Measurements from ENCODE around the gene POMGNT2. TPM values are rescaled to one million over a fixed set of nuclear protein-coding genes. Genes with fewer than 3 reads are reported as not detected.

POMGNT2 gene
- total RNA-seq, 1 experiment from 2014 or later = 10.1 TPM

DNA sequence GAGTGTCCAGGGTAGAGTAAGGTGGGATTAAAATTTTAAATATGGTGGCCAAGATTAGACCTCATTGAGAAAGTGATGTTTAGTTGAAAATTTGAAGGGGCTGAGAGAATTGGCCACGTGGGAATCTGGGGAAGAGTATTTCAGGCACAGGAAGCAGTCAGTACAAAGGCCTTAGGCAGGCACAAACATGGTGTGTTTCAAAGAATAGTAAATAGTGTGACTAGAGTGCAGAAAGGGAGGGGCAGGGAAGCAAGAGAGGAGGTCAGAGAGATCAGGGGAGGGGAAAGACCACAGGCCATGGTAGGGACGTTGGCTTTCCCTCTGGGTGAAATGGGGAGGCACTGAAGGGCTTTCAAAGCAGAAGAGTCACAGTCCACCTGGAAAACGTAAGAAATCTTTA is 36.6 kb upstream of the POMGNT2 start:
- POLR2A ChIA-PET = no interaction called here
- H3K4me1 ChIP-seq (ENCODE audit: control insufficient read depth, insufficient read depth, low read length) = no peaks in the 10 kb centered on the region
- intact Hi-C loops (cut with micrococcal nuclease; ENCODE audit: unreplicated experiment) = no loop called here
- H3K36me3 ChIP-seq (ENCODE audit: control insufficient read depth, insufficient read depth, low read length) = no peaks in the 10 kb centered on the region
- DNase-seq (ENCODE audit: low read depth, low spot score) (no peak), ATAC-seq (no peak)
- H3K4me3 ChIP-seq (ENCODE audit: low read depth in 2 of 2, low read length in 2 of 2) = no peak overlapping the region
- in situ Hi-C loops (cut with HindIII; ENCODE audit: low pct_unique_long_range_greater_than_20kb, low sequenced_read_pairs) = no loop called here
- CTCF ChIA-PET = no interaction called here
- 0 out of 2 replicates have a peak, but pooled peaks cover 2% of the 10 kb centered on the region for H3K27me3 ChIP-seq (ENCODE audit: control insufficient read depth, insufficient read depth, low read length)
- TF ChIP-seq POLR2AphosphoS5 (IDR thresholded peaks at IDR 0.05; ENCODE audit: low read depth, low read length) = no peak
- no peak for TF ChIP-seq TCF7L2 (IDR thresholded peaks at IDR 0.05; ENCODE audit: low read depth, low read length)
- TF ChIP-seq, protein P1, sequence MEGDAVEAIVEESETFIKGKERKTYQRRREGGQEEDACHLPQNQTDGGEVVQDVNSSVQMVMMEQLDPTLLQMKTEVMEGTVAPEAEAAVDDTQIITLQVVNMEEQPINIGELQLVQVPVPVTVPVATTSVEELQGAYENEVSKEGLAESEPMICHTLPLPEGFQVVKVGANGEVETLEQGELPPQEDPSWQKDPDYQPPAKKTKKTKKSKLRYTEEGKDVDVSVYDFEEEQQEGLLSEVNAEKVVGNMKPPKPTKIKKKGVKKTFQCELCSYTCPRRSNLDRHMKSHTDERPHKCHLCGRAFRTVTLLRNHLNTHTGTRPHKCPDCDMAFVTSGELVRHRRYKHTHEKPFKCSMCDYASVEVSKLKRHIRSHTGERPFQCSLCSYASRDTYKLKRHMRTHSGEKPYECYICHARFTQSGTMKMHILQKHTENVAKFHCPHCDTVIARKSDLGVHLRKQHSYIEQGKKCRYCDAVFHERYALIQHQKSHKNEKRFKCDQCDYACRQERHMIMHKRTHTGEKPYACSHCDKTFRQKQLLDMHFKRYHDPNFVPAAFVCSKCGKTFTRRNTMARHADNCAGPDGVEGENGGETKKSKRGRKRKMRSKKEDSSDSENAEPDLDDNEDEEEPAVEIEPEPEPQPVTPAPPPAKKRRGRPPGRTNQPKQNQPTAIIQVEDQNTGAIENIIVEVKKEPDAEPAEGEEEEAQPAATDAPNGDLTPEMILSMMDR (IDR thresholded peaks at IDR 0.05) = no peak
- TF ChIP-seq SIN3A (IDR thresholded peaks at IDR 0.05; ENCODE audit: borderline replicate concordance, insufficient read depth, low read depth, low read length) = no peak
- TF ChIP-seq, protein P2, sequence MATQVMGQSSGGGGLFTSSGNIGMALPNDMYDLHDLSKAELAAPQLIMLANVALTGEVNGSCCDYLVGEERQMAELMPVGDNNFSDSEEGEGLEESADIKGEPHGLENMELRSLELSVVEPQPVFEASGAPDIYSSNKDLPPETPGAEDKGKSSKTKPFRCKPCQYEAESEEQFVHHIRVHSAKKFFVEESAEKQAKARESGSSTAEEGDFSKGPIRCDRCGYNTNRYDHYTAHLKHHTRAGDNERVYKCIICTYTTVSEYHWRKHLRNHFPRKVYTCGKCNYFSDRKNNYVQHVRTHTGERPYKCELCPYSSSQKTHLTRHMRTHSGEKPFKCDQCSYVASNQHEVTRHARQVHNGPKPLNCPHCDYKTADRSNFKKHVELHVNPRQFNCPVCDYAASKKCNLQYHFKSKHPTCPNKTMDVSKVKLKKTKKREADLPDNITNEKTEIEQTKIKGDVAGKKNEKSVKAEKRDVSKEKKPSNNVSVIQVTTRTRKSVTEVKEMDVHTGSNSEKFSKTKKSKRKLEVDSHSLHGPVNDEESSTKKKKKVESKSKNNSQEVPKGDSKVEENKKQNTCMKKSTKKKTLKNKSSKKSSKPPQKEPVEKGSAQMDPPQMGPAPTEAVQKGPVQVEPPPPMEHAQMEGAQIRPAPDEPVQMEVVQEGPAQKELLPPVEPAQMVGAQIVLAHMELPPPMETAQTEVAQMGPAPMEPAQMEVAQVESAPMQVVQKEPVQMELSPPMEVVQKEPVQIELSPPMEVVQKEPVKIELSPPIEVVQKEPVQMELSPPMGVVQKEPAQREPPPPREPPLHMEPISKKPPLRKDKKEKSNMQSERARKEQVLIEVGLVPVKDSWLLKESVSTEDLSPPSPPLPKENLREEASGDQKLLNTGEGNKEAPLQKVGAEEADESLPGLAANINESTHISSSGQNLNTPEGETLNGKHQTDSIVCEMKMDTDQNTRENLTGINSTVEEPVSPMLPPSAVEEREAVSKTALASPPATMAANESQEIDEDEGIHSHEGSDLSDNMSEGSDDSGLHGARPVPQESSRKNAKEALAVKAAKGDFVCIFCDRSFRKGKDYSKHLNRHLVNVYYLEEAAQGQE (IDR thresholded peaks at IDR 0.05; ENCODE audit: insufficient read depth in 1 of 2, low read depth in 2 of 2, low read length in 1 of 2) = no peak
- no TSS peak for BruUV-seq (replicated peaks)
- no peaks in the 10 kb centered on the region for H3K9me3 ChIP-seq (ENCODE audit: control insufficient read depth, insufficient read depth, low read depth, low read length)
- no peak overlapping the region for H3K27ac ChIP-seq (ENCODE audit: low read length)

DNA sequence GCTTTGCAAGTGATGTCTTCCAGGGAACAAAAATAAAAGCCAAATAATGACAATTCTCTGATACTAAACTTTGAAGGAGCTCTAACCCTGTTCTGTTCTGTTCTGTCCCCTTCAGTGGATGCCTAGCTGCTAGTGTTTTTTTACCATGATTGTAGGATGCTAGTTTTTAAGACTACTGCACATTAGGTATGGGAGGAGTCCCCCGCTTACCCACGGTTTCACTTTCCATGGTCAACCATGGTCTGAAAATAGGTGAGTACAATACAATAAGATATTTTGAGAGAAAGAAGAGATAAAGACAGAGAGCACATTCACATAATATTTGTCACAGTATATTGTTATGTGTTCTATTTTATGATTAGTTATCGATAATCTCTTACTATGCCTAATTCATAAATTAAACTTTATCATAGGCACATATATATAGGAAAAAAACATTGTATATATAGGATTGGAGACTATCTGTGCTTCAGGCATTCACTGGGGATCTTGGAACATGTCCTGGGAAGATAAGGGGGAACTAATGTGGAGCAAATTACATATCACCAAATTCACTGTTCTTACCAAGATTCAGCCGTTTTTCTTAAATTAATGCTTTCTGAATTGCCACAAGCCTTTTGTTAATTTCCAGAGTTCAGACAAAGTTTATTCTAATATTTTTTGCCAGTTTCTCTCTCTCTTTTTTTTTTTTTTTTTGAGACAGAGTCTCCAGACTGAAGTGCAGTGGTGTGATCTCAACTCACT is 32.8 kb upstream of the POMGNT2 start:
- DNase-seq (ENCODE audit: low read depth, low spot score) (no peak), ATAC-seq (no peak)
- CTCF ChIA-PET = no interaction called here
- Histone ChIP-seq H3K4me3 (ENCODE audit: low read depth in 2 of 2, low read length in 2 of 2) (no peak overlapping the region), H3K27me3 (ENCODE audit: control insufficient read depth, insufficient read depth, low read length) (0 out of 2 replicates have a peak, but pooled peaks cover 2% of the 10 kb centered on the region), H3K36me3 (ENCODE audit: control insufficient read depth, insufficient read depth, low read length) (no peaks in the 10 kb centered on the region), H3K27ac (ENCODE audit: low read length) (no peak overlapping the region), H3K4me1 (ENCODE audit: control insufficient read depth, insufficient read depth, low read length) (no peaks in the 10 kb centered on the region), H3K9me3 (ENCODE audit: control insufficient read depth, insufficient read depth, low read depth, low read length) (no peaks in the 10 kb centered on the region)
- intact Hi-C loops (cut with micrococcal nuclease; ENCODE audit: unreplicated experiment) = no loop called here
- TF ChIP-seq TCF7L2 (IDR thresholded peaks at IDR 0.05; ENCODE audit: low read depth, low read length) (no peak), POLR2AphosphoS5 (IDR thresholded peaks at IDR 0.05; ENCODE audit: low read depth, low read length) (no peak)
- TF ChIP-seq, protein P2 (IDR thresholded peaks at IDR 0.05; ENCODE audit: insufficient read depth in 1 of 2, low read depth in 2 of 2, low read length in 1 of 2) = no peak
- TF ChIP-seq, protein P1 (IDR thresholded peaks at IDR 0.05) = no peak
- POLR2A ChIA-PET = no interaction called here
- in situ Hi-C loops (cut with HindIII; ENCODE audit: low pct_unique_long_range_greater_than_20kb, low sequenced_read_pairs) = no loop called here
- no TSS peak for BruUV-seq (replicated peaks)

All from Panc1 (cell line).